ENCODE results near the gene SLC5A4.

- TF ChIP-seq CTCF (IDR thresholded peaks at IDR 0.05; ENCODE audit: insufficient read depth, low read length, poor library complexity, severe bottlenecking) (no peak), EZH2phosphoT487 (conservative IDR thresholded peaks at IDR 0.05; ENCODE audit: low read length) (no peak)
Measured at GRCh38 chr22:32270641-32271369, 15.7 kb upstream of the SLC5A4 start.

All from SU-DHL-6 (cell line).